Upper lobe of left lung (tissue), 6 donors: ENCODE data around the gene ARHGEF1. TPM values are rescaled to one million over a fixed set of nuclear protein-coding genes. Genes with fewer than 3 reads are reported as not detected.
A peak's percentile ranks its signal among the peaks of the same experiment; 100 is the strongest.

ENCODE experiments used
- ATAC-seq, 2 donors: fragments of 200-7000 bp; cut with Tn5 transposase; one replicate each; pipeline ENCODE4 v1.9.1; 2022; ENCODE audit warnings: mild to moderate bottlenecking in 2 of 2, moderate library complexity in 2 of 2; ENCODE audit not compliant: low FRiP score in 2 of 2
- DNase-seq, 2 donors: peaks; one replicate each; pipeline ENCODE4 v3.0.0-alpha.2; 2019 to 2020
- H3K27ac ChIP-seq, 4 donors: fragments of 200-600 bp; sonication (generic); one replicate each; pipeline ENCODE4 v1.5.1; 2016 to 2019
- H3K27me3 ChIP-seq, 4 donors: fragments of 200-600 bp; sonication (generic); one replicate each; pipeline ENCODE4 v1.5.1; 2017 to 2019
- H3K36me3 ChIP-seq, 4 donors: fragments of 200-600 bp; sonication (generic); one replicate each; pipeline ENCODE4 v1.5.1; 2016 to 2019
- H3K4me1 ChIP-seq, 4 donors: fragments of 200-600 bp; sonication (generic); one replicate each; pipeline ENCODE4 v1.5.1; 2018 to 2019
- H3K4me3 ChIP-seq, 4 donors: fragments of 200-600 bp; sonication (generic); one replicate each; pipeline ENCODE4 v1.5.1; 2017 to 2019; ENCODE audit warnings: mild to moderate bottlenecking in 2 of 4, moderate library complexity in 1 of 4
- H3K9me3 ChIP-seq, 4 donors: fragments of 200-600 bp; sonication (generic); one replicate each; pipeline ENCODE4 v1.5.1; 2018 to 2019
- CTCF ChIP-seq, 6 experiments: fragments of 450-650 bp in 4 of 6; fragments of 200-600 bp in 2 of 6; sonication (generic) in 2 of 6; IDR thresholded peaks; one replicate each; pipeline ENCODE4 v1.5.1; 2016 to 2019; ENCODE audit warnings: antibody characterized with exemption in 6 of 6
- EP300 ChIP-seq, 4 donors: sonication (generic); formaldehyde crosslinking; IDR thresholded peaks; one replicate each; pipeline ENCODE4 v1.5.1; 2017; ENCODE audit warnings: antibody characterized with exemption in 4 of 4, control low read depth in 2 of 4
- POLR2A ChIP-seq, 4 donors: fragments of 450-650 bp; IDR thresholded peaks; one replicate each; pipeline ENCODE4 v1.5.1; 2016 to 2017; ENCODE audit warnings: antibody characterized with exemption in 4 of 4, mild to moderate bottlenecking in 2 of 4
- POLR2AphosphoS5 ChIP-seq, 2 donors: sonication (generic); formaldehyde crosslinking; IDR thresholded peaks; one replicate each; pipeline ENCODE4 v1.5.1; 2017; ENCODE audit warnings: antibody characterized with exemption in 2 of 2
- WGBS, 2 donors: methylation state at CpG; one replicate each; pipeline ENCODE4 v1.1.5; 2017 to 2018; 5-methylcytosine and 5-hydroxymethylcytosine counted together
- total RNA-seq, 6 donors: library from RNA; depleted of rRNA in 4 of 6; stranded (reverse); fragments of >200 nt in 4 of 6; gene quantifications; one replicate each; pipeline versions ENCODE4 v1.1.0 to v1.2.1, GENCODE V29; 2016 to 2021
- donor health status: DM: no; HTN: no; CAD: no; lungs with moderate emphysema.
- donor health status: DM: no; HTN: yes; CAD: no; lungs with severe emphysema.

The ARHGEF1 gene
- total RNA-seq, 6 donors from 2014 or later = 115 to 731 (median 233) TPM

GRCh38 chr19:41906916-41907680, 24.1 kb downstream of the ARHGEF1 start:
- Histone ChIP-seq H3K4me1 (peaks cover 0 to 31% (median 30%) of the 10 kb centered on the region in 4 donors), H3K9me3 (no peaks in the 10 kb centered on the region), H3K36me3 (peaks cover 44 to 63% (median 55%) of the 10 kb centered on the region in 4 donors), H3K27ac (no peak overlapping the region), H3K4me3 (no peak overlapping the region), H3K27me3 (peaks cover 0 to 4% (median 2%) of the 10 kb centered on the region in 4 donors)
- ATAC-seq = no peak
- 80 to 84% methylated on average over 21 of the region's 21 CpGs for WGBS, 2 donors
- TF ChIP-seq POLR2AphosphoS5 (IDR thresholded peaks at IDR 0.05) (no peak), CTCF (IDR thresholded peaks at IDR 0.05) (no peak), EP300 (IDR thresholded peaks at IDR 0.05) (no peak), POLR2A (IDR thresholded peaks at IDR 0.05) (no peak)
- DNase-seq = no peak

- ATAC-seq = no peak
Observed at GRCh38 chr19:41907994-41908615, 25.1 kb downstream of the ARHGEF1 start.

GRCh38 chr19:41908724-41909464, 25.9 kb downstream of the ARHGEF1 start:
- Histone ChIP-seq H3K9me3 (no peaks in the 10 kb centered on the region), H3K36me3 (peaks cover 27 to 45% (median 37%) of the 10 kb centered on the region in 4 donors), H3K4me1 (peaks cover 0 to 40% (median 30%) of the 10 kb centered on the region in 4 donors), H3K27ac (no peak overlapping the region), H3K27me3 (peaks cover 0 to 22% (median 17%) of the 10 kb centered on the region in 4 donors), H3K4me3 (no peak overlapping the region)
- TF ChIP-seq POLR2AphosphoS5 (IDR thresholded peaks at IDR 0.05) (no peak), POLR2A (IDR thresholded peaks at IDR 0.05) (no peak), CTCF (IDR thresholded peaks at IDR 0.05) (no peak), EP300 (IDR thresholded peaks at IDR 0.05) (no peak)
- ATAC-seq (no peak), DNase-seq (no peak)
- WGBS, 2 donors = 78 to 89% methylated on average over 10 to 11 of the region's 11 CpGs

More at GRCh38 chr19:41907994-41908615, 25.1 kb downstream of the ARHGEF1 start:
- no peak overlapping the region for H3K27ac ChIP-seq
- H3K4me1 ChIP-seq = peaks cover 0 to 40% (median 32%) of the 10 kb centered on the region in 4 donors
- DNase-seq = peak in 1 of 2 donors; percentile 69
- no peak overlapping the region for H3K4me3 ChIP-seq
- H3K9me3 ChIP-seq = no peaks in the 10 kb centered on the region
- peaks cover 34 to 52% (median 45%) of the 10 kb centered on the region in 4 donors for H3K36me3 ChIP-seq
- TF ChIP-seq POLR2AphosphoS5 (IDR thresholded peaks at IDR 0.05) (no peak), CTCF (IDR thresholded peaks at IDR 0.05) (no peak), POLR2A (IDR thresholded peaks at IDR 0.05) (no peak), EP300 (IDR thresholded peaks at IDR 0.05) (no peak)
- 83 to 87% methylated on average over 12 to 23 of the region's 25 CpGs for WGBS, 2 donors
- H3K27me3 ChIP-seq = peaks cover 0 to 15% (median 12%) of the 10 kb centered on the region in 4 donors

- DNase-seq = no peak
- Histone ChIP-seq H3K9me3 (no peaks in the 10 kb centered on the region), H3K4me3 (no peak overlapping the region), H3K27me3 (peaks cover 0 to 26% (median 19%) of the 10 kb centered on the region in 4 donors), H3K4me1 (peaks cover 0 to 35% (median 26%) of the 10 kb centered on the region in 4 donors), H3K36me3 (peaks cover 19 to 36% (median 30%) of the 10 kb centered on the region in 4 donors), H3K27ac (no peak overlapping the region)
- WGBS, 2 donors = 60 to 83% methylated on average over 2 to 13 of the region's 13 CpGs
- no peak for ATAC-seq
- TF ChIP-seq POLR2A (IDR thresholded peaks at IDR 0.05) = no peak
- TF ChIP-seq CTCF (IDR thresholded peaks at IDR 0.05) = no peak
- TF ChIP-seq POLR2AphosphoS5 (IDR thresholded peaks at IDR 0.05) = no peak
- no peak for TF ChIP-seq EP300 (IDR thresholded peaks at IDR 0.05)
Observed at GRCh38 chr19:41909706-41910105, 26.7 kb downstream of the ARHGEF1 start.
